Mucosa of descending colon (tissue), 3 donors: Measurements from ENCODE around the gene DDHD1. TPM values are rescaled to one million over a fixed set of nuclear protein-coding genes. Genes with fewer than 3 reads are reported as not detected.
"Not testable (repeated sequence)": the region's sequence is repeated elsewhere in the genome, so short reads cannot be mapped to it uniquely, and the experiment has no call there.

Source experiments
- ATAC-seq: fragments of 200-7000 bp; cut with Tn5 transposase; one replicate; pipeline ENCODE4 v1.9.1; 2020; ENCODE audit warnings: mild to moderate bottlenecking, moderate library complexity
- DNase-seq, 3 donors: peaks; one replicate each; pipeline ENCODE4 v3.0.0-alpha.2; 2020
- H3K36me3 ChIP-seq: fragments of 200-600 bp; one replicate; pipeline ENCODE4 v1.8.0; 2021; ENCODE audit warnings: low read depth, mild to moderate bottlenecking
- H3K4me1 ChIP-seq: fragments of 200-600 bp; one replicate; pipeline ENCODE4 v1.8.0; 2021; ENCODE audit warnings: low read depth, mild to moderate bottlenecking
- H3K4me3 ChIP-seq: fragments of 200-600 bp; one replicate; pipeline ENCODE4 v1.8.0; 2021; ENCODE audit warnings: mild to moderate bottlenecking
- H3K9me3 ChIP-seq: fragments of 200-600 bp; one replicate; pipeline ENCODE4 v1.8.0; 2021; ENCODE audit warnings: mild to moderate bottlenecking
- CTCF ChIP-seq: fragments of 200-600 bp; IDR thresholded peaks from one replicate; pipeline ENCODE4 v1.8.0; 2022; ENCODE audit warnings: antibody characterized with exemption, mild to moderate bottlenecking
- intact Hi-C, 2 donors: fragments of 100-400 bp; cut with DNase I in 1 of 2; cut with micrococcal nuclease in 1 of 2; formaldehyde crosslinking; loops; one replicate each; pipeline versions ENCODE4 v1.11.0 to v1.11.1; 2022; cut with DNase I, micrococcal nuclease
- total RNA-seq, 3 donors: library from RNA; stranded (reverse); fragmentation: NEBNext Ultra II Directional in 2 of 3; extraction: Animal tissue kit (Norgen Biotek cat#: 25700) in 2 of 3; gene quantifications; one replicate each; pipeline versions ENCODE4 v1.2.1 to v1.2.4, GENCODE V29; 2021 to 2023
- donor health status: DM: no; HTN: no; CAD: no; lungs with moderate emphysema.
- donor health status: DM: no; HTN: no; CAD: no.
- donor health status: DM: no; HTN: yes; CAD: no.

The DDHD1 gene
- total RNA-seq, 3 donors from 2014 or later: 7.7 to 15.7 (median 8.2) TPM

DNA sequence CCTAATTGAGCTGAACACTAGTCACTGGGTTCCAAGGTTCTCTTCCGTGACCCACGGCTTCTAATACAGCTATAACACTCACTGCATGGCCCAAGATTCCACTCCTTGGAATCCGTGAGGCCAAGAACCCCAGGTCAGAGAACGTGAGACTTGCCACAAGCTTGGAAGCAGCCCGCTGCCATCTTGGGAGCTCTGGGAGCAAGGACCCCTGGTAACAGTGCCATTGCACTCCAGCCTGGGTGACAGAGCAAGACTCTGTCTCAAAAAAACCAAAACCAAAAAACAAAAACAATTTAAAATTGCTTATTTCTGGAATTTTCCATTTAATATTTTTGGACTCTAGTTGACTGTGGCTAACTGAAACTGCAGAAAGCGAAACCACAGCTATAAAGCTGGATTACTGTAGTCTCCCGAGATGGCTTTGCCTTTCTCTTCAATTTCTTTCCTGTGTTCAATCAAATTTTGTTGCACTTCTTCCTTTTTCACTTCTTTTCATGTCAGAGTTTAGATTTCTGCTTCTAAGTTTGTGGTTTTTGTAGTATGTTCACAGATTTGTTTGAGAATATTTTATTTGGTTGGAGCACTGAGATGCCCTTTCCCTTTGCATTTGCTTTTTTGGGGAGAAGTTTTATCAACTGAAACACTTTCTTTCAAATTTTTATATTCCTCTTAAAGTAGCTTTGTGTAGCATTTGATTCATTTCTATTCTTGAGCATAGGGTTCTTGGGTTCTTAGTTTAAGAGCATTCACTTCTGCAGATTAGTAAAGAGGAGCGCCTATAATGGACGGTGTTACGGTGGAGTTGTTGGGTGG is 44.6 kb downstream of the DDHD1 start:
- intact Hi-C loops: no loop called here
- Histone ChIP-seq H3K36me3 (no peaks in the 10 kb centered on the region), H3K4me1 (no peaks in the 10 kb centered on the region), H3K9me3 (peaks cover 7% of the 10 kb centered on the region), H3K4me3 (no peak overlapping the region)
- no peak for TF ChIP-seq CTCF
- no peak for ATAC-seq
- DNase-seq: no peak

GRCh38 chr14:53106768-53107167 is 46.4 kb downstream of the DDHD1 start:
- DNase-seq (no peak), ATAC-seq (no peak)
- H3K36me3 ChIP-seq: no peaks in the 10 kb centered on the region
- intact Hi-C loops: no loop called here
- no peak overlapping the region for H3K4me3 ChIP-seq
- TF ChIP-seq CTCF: no peak
- H3K9me3 ChIP-seq: peaks cover 7% of the 10 kb centered on the region
- H3K4me1 ChIP-seq: no peaks in the 10 kb centered on the region

DNA sequence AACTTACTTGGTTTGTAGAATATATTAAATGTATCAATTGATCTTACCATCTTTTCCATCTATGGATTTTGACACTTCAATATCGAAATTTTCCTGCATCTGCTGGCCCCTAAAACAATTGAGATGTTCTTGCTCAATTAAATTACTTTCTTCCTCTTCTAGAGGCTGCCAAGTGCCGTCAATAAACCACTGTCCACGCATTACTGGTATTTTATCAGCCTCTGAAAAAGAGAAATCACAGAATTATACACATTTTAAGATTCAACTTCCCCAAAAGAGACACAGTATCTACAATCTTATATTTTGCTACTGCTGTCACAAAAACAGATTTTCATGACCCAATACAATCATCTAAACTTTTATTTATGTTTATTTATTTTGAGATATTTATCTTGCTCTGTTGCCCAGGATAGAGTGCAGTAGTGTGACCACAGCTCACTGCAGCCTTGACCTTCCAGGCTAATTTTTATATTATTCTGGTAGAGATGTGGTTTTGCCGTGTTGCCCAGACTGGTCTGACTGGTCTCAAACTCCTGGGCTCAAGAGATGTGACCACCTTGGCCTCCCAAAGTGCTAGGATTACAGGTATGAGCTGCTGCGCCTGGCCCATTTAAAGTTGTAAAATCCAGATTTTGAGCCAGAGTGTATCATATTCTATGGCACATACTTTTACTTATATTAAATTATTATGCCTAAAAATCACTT is 49.3 kb downstream of the DDHD1 start:
- peaks cover 7% of the 10 kb centered on the region for H3K9me3 ChIP-seq
- no peaks in the 10 kb centered on the region for H3K4me1 ChIP-seq
- no peak overlapping the region for H3K4me3 ChIP-seq
- intact Hi-C loops: no loop called here
- DNase-seq: no peak
- TF ChIP-seq CTCF: no peak
- no peak for ATAC-seq
- H3K36me3 ChIP-seq: no peaks in the 10 kb centered on the region

DNA sequence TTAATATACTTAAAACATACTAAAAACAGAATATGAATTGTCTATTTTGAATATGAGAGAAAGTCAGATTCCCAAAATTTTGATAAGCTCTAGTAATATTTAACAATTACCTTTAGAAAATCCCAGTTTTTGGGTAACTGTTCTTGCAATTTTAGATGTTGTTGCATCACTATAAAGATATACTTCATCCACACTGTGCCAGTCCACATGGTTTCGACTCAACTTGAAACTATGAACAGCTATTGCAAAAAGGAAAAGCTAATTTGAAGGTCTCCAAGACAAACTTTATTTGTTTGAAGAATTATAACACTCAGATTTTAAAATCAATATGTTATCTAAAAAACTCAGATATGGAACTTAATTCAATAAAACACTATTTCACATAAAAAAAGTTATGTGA is 59.9 kb downstream of the DDHD1 start:
- Histone ChIP-seq H3K9me3 (no peaks in the 10 kb centered on the region), H3K36me3 (no peaks in the 10 kb centered on the region), H3K4me1 (no peaks in the 10 kb centered on the region), H3K4me3 (no peak overlapping the region)
- DNase-seq (no peak), ATAC-seq (no peak)
- TF ChIP-seq CTCF: no peak
- intact Hi-C loops: no loop called here

DNA sequence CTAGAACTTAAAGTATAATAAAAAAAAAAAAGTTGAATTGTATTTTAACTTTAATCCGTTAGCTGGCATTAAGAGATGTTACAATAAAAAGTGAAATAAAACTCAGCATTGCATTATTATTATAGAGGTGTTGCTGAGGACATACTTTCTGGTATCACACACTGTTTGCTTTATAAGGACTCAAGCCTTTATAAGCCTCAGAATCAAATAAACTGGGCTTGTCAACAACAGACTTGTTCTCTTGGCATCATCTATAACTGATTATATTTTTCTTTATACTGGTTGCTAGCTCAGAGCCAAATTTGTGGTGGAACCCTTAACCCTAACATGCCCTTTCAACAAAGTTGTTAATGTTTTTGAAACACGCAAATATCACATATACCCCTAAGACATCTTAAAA is 62.3 kb downstream of the DDHD1 start:
- H3K36me3 ChIP-seq: no peaks in the 10 kb centered on the region
- TF ChIP-seq CTCF: no peak
- intact Hi-C loops: no loop called here
- ATAC-seq: no peak
- H3K4me1 ChIP-seq: no peaks in the 10 kb centered on the region
- H3K4me3 ChIP-seq: no peak overlapping the region
- no peaks in the 10 kb centered on the region for H3K9me3 ChIP-seq
- DNase-seq: no peak

GRCh38 chr14:53084954-53085353 is 68.2 kb downstream of the DDHD1 start:
- H3K36me3 ChIP-seq, ATAC-seq, H3K4me1 ChIP-seq, DNase-seq, H3K4me3 ChIP-seq, intact Hi-C loops, H3K9me3 ChIP-seq: not testable (repeated sequence)
